K562 (cell line): ENCODE data around the gene GNAQ. TPM values are rescaled to one million over a fixed set of nuclear protein-coding genes. Genes with fewer than 3 reads are reported as not detected.

Experiments used
- EP400 ChIP-seq: fragments of 450-650 bp; IDR thresholded peaks from 2 replicates; pipeline ENCODE4 v1.6.1; 2017; ENCODE audit warnings: antibody characterized with exemption, mild to moderate bottlenecking, moderate library complexity
- SMARCA5 ChIP-seq: fragments of 450-650 bp; IDR thresholded peaks from 2 replicates; pipeline ENCODE4 v1.6.1; 2016
- ZNF280B ChIP-seq: fragments of 250-450 bp; sonication (Bioruptor Pico); IDR thresholded peaks from 2 replicates; pipeline ENCODE4 v1.5.1; 2021; ENCODE audit warnings: mild to moderate bottlenecking
- polyA plus RNA-seq, 8 experiments: library from polyadenylated mRNA; depleted of rRNA in 4 of 8; stranded (reverse) in 5 of 8; unstranded in 3 of 8; fragments of >200 nt; fragmentation: Nextera tagmentation in 2 of 8; fragmentation: Illumina TruSeq in 1 of 8; extraction: Ambion mirVana in 2 of 8; extraction: Trizol in 1 of 8; gene quantifications; 2 replicates each; pipeline versions ENCODE4 v1.2.1 to v1.2.3, GENCODE V29; 2011 to 2014; ENCODE audit warnings: inconsistent platforms in 1 of 8, missing spikeins in 1 of 8
- total RNA-seq, 7 experiments: library from RNA; depleted of rRNA in 6 of 7; stranded (reverse); fragments of >200 nt in 6 of 7; fragmentation: Illumina TruSeq in 2 of 7; extraction: Trizol in 2 of 7; gene quantifications; 2 replicates each; pipeline versions ENCODE4 v1.2.1 to v1.2.3, GENCODE V29; 2011 to 2021; ENCODE audit warnings: low replicate concordance in 1 of 7
- TF ChIP-seq, protein P1 (sequence below): fragments of 250-450 bp; sonication (Bioruptor Pico); IDR thresholded peaks from 2 replicates; pipeline ENCODE4 v1.5.0; 2022; ENCODE audit warnings: mild to moderate bottlenecking
- TF ChIP-seq, protein P2 (sequence below): sonication (generic); formaldehyde crosslinking; IDR thresholded peaks from 2 replicates; pipeline ENCODE4 v1.8.1; 2023; ENCODE audit warnings: missing genetic modification reagents, mild to moderate bottlenecking, borderline replicate concordance
- TF ChIP-seq, protein P3 (sequence below), 2 experiments: fragments of 250-450 bp in 1 of 2; fragments of 450-650 bp in 1 of 2; sonication (Bioruptor Pico) in 1 of 2; IDR thresholded peaks; 2 replicates each; pipeline versions ENCODE4 v1.6.1 to v1.8.0; 2016 to 2021; ENCODE audit warnings: mild to moderate bottlenecking in 2 of 2, moderate library complexity in 2 of 2, missing compliant biosample characterization in 1 of 2, missing genetic modification characterization in 1 of 2

GNAQ gene
- total and polyA plus RNA-seq, 9 of the 15 experiments (the other 6 are each of a cell fraction or from before 2014, with no cell fraction given), result 4.8 to 27.9 (median 17.5) TPM

DNA sequence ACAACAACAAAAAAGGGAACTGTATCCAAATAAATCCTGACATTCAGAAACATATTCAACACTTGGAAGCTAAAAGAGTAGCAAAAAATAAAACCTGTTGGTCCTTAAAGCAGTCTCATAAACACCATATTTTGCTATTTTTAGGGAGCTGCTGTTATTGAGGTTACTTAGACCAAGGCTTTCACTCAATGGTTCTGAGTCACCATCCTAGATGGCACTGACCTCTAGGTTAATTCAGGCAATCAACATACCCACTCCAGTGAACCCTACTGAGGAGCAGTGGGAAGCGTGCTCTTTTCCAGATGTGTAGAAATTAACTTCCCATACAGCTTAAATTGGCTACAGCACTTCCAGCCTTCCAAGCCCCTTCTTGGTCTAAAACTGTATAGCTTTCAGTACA is 5.2 kb downstream of the GNAQ start (continued):
- TF ChIP-seq, protein P1, sequence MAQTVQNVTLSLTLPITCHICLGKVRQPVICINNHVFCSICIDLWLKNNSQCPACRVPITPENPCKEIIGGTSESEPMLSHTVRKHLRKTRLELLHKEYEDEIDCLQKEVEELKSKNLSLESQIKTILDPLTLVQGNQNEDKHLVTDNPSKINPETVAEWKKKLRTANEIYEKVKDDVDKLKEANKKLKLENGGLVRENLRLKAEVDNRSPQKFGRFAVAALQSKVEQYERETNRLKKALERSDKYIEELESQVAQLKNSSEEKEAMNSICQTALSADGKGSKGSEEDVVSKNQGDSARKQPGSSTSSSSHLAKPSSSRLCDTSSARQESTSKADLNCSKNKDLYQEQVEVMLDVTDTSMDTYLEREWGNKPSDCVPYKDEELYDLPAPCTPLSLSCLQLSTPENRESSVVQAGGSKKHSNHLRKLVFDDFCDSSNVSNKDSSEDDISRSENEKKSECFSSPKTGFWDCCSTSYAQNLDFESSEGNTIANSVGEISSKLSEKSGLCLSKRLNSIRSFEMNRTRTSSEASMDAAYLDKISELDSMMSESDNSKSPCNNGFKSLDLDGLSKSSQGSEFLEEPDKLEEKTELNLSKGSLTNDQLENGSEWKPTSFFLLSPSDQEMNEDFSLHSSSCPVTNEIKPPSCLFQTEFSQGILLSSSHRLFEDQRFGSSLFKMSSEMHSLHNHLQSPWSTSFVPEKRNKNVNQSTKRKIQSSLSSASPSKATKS (CRISPR knock-in tag), result no peak
- TF ChIP-seq ZNF280B (CRISPR knock-in tag) (no peak), SMARCA5 (no peak), EP400 (no peak)
- TF ChIP-seq, protein P2, sequence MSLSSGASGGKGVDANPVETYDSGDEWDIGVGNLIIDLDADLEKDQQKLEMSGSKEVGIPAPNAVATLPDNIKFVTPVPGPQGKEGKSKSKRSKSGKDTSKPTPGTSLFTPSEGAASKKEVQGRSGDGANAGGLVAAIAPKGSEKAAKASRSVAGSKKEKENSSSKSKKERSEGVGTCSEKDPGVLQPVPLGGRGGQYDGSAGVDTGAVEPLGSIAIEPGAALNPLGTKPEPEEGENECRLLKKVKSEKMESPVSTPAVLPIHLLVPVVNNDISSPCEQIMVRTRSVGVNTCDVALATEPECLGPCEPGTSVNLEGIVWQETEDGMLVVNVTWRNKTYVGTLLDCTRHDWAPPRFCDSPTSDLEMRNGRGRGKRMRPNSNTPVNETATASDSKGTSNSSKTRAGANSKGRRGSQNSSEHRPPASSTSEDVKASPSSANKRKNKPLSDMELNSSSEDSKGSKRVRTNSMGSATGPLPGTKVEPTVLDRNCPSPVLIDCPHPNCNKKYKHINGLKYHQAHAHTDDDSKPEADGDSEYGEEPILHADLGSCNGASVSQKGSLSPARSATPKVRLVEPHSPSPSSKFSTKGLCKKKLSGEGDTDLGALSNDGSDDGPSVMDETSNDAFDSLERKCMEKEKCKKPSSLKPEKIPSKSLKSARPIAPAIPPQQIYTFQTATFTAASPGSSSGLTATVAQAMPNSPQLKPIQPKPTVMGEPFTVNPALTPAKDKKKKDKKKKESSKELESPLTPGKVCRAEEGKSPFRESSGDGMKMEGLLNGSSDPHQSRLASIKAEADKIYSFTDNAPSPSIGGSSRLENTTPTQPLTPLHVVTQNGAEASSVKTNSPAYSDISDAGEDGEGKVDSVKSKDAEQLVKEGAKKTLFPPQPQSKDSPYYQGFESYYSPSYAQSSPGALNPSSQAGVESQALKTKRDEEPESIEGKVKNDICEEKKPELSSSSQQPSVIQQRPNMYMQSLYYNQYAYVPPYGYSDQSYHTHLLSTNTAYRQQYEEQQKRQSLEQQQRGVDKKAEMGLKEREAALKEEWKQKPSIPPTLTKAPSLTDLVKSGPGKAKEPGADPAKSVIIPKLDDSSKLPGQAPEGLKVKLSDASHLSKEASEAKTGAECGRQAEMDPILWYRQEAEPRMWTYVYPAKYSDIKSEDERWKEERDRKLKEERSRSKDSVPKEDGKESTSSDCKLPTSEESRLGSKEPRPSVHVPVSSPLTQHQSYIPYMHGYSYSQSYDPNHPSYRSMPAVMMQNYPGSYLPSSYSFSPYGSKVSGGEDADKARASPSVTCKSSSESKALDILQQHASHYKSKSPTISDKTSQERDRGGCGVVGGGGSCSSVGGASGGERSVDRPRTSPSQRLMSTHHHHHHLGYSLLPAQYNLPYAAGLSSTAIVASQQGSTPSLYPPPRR (CRISPR knock-in tag), result no peak
- TF ChIP-seq, protein P3, sequence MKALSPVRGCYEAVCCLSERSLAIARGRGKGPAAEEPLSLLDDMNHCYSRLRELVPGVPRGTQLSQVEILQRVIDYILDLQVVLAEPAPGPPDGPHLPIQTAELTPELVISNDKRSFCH (CRISPR knock-in tag; IDR thresholded peaks at IDR 0.05), result no peak
- TF ChIP-seq, protein P3 (tag; IDR thresholded peaks at IDR 0.05), result no peak
